GM12865 (cell line): ENCODE results near the gene COQ3.

ENCODE experiments used
- DNase-seq: peaks from one replicate; pipeline ENCODE4 v3.0.0; 2010; ENCODE audit warnings: low read depth
- H3K4me3 ChIP-seq: 2 replicates; pipeline ENCODE4 v1.5.1; 2011; ENCODE audit warnings: mild to moderate bottlenecking, low read depth, low read length, control low read depth
- TF ChIP-seq, protein P1 (sequence below): IDR thresholded peaks from 2 replicates; pipeline ENCODE4 v1.5.1; 2011; ENCODE audit warnings: low read length, control low read depth, low read depth, inconsistent platforms; ENCODE audit not compliant: insufficient read depth; ENCODE audit errors: missing control alignments

COQ3 gene

DNA sequence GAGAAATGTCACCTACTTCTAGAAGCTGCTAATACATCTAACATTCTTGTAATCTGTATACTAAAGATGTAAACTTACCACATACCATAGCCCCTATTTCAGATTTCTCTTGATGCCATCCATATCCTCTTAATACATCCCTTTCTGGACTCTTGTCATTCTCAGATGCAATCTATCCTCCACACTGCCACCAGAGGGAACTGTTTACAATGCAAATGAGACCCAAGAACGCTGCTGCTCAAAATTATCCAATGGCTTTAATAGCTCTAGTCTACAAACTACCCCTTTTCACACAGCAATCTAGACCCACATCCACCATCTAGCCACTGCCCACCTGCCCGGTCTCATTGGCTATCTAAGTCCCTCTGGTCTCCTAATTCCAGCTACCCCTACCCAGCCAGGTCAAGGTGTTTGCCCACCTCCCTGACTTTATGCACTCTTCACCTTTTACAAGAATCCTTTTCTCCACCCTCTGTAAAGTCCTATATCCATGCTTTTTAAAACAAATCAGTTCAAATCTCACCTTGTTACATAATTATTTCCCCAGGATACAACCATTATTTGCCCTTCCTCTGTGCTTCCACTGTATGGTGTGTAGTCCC, 59.4 kb downstream of the COQ3 start:
- DNase-seq = peak; percentile 77
- TF ChIP-seq, protein P1, sequence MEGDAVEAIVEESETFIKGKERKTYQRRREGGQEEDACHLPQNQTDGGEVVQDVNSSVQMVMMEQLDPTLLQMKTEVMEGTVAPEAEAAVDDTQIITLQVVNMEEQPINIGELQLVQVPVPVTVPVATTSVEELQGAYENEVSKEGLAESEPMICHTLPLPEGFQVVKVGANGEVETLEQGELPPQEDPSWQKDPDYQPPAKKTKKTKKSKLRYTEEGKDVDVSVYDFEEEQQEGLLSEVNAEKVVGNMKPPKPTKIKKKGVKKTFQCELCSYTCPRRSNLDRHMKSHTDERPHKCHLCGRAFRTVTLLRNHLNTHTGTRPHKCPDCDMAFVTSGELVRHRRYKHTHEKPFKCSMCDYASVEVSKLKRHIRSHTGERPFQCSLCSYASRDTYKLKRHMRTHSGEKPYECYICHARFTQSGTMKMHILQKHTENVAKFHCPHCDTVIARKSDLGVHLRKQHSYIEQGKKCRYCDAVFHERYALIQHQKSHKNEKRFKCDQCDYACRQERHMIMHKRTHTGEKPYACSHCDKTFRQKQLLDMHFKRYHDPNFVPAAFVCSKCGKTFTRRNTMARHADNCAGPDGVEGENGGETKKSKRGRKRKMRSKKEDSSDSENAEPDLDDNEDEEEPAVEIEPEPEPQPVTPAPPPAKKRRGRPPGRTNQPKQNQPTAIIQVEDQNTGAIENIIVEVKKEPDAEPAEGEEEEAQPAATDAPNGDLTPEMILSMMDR = peak; percentile 70

DNA sequence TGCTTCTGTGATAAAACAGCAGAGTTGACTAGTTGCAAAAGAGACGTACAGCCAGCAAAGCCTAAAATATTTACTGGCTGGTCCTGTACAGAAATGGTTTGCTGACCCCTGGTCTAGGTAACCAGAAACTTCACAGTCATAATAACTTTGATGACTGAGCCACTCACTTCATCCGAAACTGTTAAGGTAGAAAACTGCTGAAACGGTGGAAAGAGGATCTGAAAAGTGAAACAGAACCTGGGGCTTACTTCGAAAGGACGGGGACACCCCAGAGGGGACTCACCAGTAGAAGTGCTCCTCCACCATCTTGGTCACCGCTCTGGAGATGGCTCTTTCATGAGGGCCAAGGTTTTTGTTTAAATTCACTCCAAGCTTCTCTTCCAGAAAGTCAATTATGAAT, 60.9 kb downstream of the COQ3 start:
- DNase-seq = peak; percentile 91
- TF ChIP-seq, protein P1 = no peak
- no peak overlapping the region for H3K4me3 ChIP-seq

More for the DNA sequence above, 59.4 kb downstream of the COQ3 start:
- H3K4me3 ChIP-seq = no peak overlapping the region

DNA sequence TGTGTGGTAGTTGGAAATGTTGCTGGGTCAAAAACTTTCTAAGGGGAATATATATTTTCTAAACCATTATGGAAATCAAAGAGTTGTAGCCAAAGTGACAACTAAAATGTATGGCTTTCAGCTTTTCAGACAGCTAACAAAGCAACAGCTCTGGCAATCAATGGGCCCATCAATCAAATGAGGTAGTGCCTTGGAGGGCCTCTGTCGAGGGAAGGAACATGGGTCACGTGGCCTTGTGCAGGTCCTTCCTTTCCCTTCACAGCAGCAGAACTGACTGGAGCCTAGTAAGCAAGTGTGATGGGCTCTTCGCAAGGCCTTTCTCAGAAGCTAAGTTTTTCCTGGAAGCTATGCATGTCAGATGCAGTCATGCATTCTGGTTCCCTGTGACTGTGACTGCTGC, 62.5 kb downstream of the COQ3 start:
- H3K4me3 ChIP-seq = no peak overlapping the region
- DNase-seq = no peak
- TF ChIP-seq, protein P1 = no peak

DNA sequence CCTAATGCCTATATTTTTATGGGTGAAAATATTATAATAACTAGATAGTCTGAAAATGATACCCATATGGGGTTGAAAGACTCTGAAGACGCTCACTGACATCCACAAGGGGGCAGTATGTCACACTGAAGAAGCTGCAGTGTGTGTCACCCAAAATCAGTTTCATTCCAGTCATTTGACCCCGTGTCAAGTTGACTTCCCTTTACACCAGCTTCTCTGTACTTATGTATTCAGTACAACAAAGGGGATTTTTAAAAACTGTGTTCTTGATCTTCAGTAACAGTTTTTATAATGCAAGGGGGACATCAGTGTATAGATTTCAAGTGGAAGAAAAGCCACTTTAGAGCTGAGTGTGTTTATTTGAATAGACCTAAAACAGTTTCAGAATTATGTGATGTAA, 63.8 kb downstream of the COQ3 start:
- DNase-seq = peak; percentile 94
- TF ChIP-seq, protein P1 = peak; percentile 83
- H3K4me3 ChIP-seq = no peak overlapping the region

DNA sequence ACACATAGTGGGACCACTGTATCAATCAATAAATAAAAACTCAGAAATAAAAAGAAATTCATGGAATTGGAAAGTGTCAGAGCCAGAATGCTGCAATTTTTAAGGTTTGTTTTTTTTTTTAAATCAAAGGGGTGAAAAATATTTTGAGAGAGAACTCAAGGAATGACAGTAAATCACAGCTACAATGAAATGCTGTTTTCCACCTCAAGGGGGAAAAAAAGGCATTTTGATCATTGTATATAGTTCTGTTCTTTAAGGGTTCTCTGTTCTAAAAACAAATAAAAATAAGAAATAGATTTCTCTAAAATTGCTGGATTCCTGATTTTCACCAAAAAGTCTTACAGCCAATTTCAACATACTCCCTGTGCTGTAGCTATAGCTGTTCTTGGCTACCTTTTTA, 69.0 kb downstream of the COQ3 start:
- DNase-seq = no peak
- TF ChIP-seq, protein P1 = no peak
- H3K4me3 ChIP-seq = no peak overlapping the region
